ENCODE results near the gene NUDT5. TPM values are rescaled to one million over a fixed set of nuclear protein-coding genes. Genes with fewer than 3 reads are reported as not detected.

Gene NUDT5
- total RNA-seq, 1 experiment from 2014 or later, result 117 TPM

DNA sequence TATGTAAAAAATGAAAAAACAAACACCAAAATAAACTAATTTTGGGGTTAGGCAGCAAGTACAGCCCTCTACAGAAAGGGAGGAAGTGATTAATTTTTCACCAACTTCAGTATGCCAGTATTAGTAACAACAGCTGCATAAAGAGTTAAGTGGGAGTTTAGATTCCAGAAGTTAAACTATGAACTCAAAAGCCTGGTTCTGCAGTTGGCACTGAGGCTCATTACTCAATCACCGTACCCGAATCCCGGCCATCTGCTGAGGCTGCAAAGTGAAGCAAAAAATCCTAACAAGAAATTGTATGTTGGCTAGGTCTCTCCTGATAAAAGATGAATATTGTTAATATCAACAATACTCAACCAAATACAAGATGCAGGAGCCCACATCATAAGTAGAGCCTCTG is 4.0 kb downstream of the NUDT5 start:
- H3K27ac ChIP-seq (ENCODE audit: insufficient read length, low read depth, low read length), result no peak overlapping the region
- H3K36me3 Mint-ChIP-seq (ENCODE audit: insufficient read depth in 1 of 3, low read depth in 3 of 3), result peaks cover 8 to 22% (median 18%) of the 10 kb centered on the region in 3 experiments; a peak in 6 of 7 replicates
- TF ChIP-seq, protein P1, sequence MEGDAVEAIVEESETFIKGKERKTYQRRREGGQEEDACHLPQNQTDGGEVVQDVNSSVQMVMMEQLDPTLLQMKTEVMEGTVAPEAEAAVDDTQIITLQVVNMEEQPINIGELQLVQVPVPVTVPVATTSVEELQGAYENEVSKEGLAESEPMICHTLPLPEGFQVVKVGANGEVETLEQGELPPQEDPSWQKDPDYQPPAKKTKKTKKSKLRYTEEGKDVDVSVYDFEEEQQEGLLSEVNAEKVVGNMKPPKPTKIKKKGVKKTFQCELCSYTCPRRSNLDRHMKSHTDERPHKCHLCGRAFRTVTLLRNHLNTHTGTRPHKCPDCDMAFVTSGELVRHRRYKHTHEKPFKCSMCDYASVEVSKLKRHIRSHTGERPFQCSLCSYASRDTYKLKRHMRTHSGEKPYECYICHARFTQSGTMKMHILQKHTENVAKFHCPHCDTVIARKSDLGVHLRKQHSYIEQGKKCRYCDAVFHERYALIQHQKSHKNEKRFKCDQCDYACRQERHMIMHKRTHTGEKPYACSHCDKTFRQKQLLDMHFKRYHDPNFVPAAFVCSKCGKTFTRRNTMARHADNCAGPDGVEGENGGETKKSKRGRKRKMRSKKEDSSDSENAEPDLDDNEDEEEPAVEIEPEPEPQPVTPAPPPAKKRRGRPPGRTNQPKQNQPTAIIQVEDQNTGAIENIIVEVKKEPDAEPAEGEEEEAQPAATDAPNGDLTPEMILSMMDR (conservative IDR thresholded peaks at IDR 0.05), result no peak
- no peak overlapping the region for H3K56ac ChIP-seq (ENCODE audit: insufficient read length, low read depth, low read length)
- no peak overlapping the region for H2AFZ ChIP-seq (ENCODE audit: low read length)
- H2BK5ac ChIP-seq (ENCODE audit: insufficient read length, low read length), result no peak overlapping the region
- peaks cover 2% of the 10 kb centered on the region; the same call in 1 of the 2 replicates for H3K4me1 ChIP-seq (ENCODE audit: insufficient read depth, low read length)
- no peak overlapping the region for H3T11ph ChIP-seq (ENCODE audit: low read length)
- peak overlapping the region; percentile 14 to 73 (median 34); a peak in 4 of 7 replicates for H3K27ac Mint-ChIP-seq
- H3K4me1 Mint-ChIP-seq, result peaks cover 9 to 16% of the 10 kb centered on the region in 2 experiments
- H2AK5ac ChIP-seq (ENCODE audit: insufficient read length, low read length), result no peak overlapping the region
- peaks cover 4% of the 10 kb centered on the region for H3K23me2 ChIP-seq (ENCODE audit: insufficient read length, low read depth, low read length, poor library complexity, severe bottlenecking)
- no peak for DNase-seq
- no peak overlapping the region for H2BK15ac ChIP-seq (ENCODE audit: low read depth, low read length)
- no peak overlapping the region for H4K91ac ChIP-seq (ENCODE audit: insufficient read length, low read depth, low read length)
- H3K9ac ChIP-seq (ENCODE audit: extremely low read depth, insufficient read length, low read length), result no peak overlapping the region
- no peak overlapping the region for H3K23ac ChIP-seq (ENCODE audit: insufficient read length, low read depth, low read length)
- no peak overlapping the region for H3K18ac ChIP-seq (ENCODE audit: insufficient read length, low read depth, low read length)
- no peak overlapping the region for H3K4me2 ChIP-seq (ENCODE audit: insufficient read depth, insufficient read length, low read length)
- no peaks in the 10 kb centered on the region for H4K20me1 ChIP-seq (ENCODE audit: control insufficient read depth, insufficient read depth, insufficient read length)
- no peaks in the 10 kb centered on the region for H3K9me3 ChIP-seq (ENCODE audit: control insufficient read depth, low read depth, low read length)
- no peak overlapping the region for H4K8ac ChIP-seq (replicated peaks; ENCODE audit: insufficient read length, low read depth, low read length)
- H3K4ac ChIP-seq (ENCODE audit: low read depth, low read length), result no peak overlapping the region
- H2BK120ac ChIP-seq (ENCODE audit: low read depth, low read length, poor library complexity, severe bottlenecking), result no peak overlapping the region
- H3K79me1 ChIP-seq (ENCODE audit: insufficient read depth, low read depth, low read length, poor library complexity, severe bottlenecking), result peaks cover 21% of the 10 kb centered on the region
- peaks cover 0 to 1% of the 10 kb centered on the region in 2 experiments; a peak in 2 of 5 replicates for H3K9me3 Mint-ChIP-seq
- no peak overlapping the region for H3K4me3 Mint-ChIP-seq
- WGBS (ENCODE audit: extremely low coverage, insufficient read length, low lambda C conversion rate), result no CpG with 5 or more reads among the region's 3 CpGs
- peaks cover 21% of the 10 kb centered on the region; the same call in 1 of the 2 replicates for H3K79me2 ChIP-seq (ENCODE audit: insufficient read depth, low read length)
- H2BK12ac ChIP-seq (ENCODE audit: insufficient read length, low read depth, low read length), result no peak overlapping the region
- no peaks in the 10 kb centered on the region for H3K27me3 Mint-ChIP-seq (ENCODE audit: low read depth)
- no peak overlapping the region for H4K5ac ChIP-seq (ENCODE audit: insufficient read length, low read depth, low read length)
- no peak overlapping the region for H2BK20ac ChIP-seq (ENCODE audit: low read depth, low read length, poor library complexity, severe bottlenecking)
- no peaks in the 10 kb centered on the region for H3K27me3 ChIP-seq (ENCODE audit: insufficient read depth, low read length)
- no peak overlapping the region for H3K14ac ChIP-seq (ENCODE audit: insufficient read depth, low read length)

Data from H9 (cell line).